Glutamatergic neuron (in vitro differentiated cells): ENCODE results near the gene THSD8. TPM values are rescaled to one million over a fixed set of nuclear protein-coding genes. Genes with fewer than 3 reads are reported as not detected.
"Not testable (repeated sequence)": the region's sequence is repeated elsewhere in the genome, so short reads cannot be mapped to it uniquely, and the experiment has no call there.

ENCODE experiments used
- DNase-seq: peaks from one replicate; pipeline ENCODE4 v3.0.0; 2022
- H3K27ac Mint-ChIP-seq: one replicate; pipeline ENCODE4 v1.8.0; 2020; ENCODE audit warnings: mild to moderate bottlenecking, mixed read lengths, inconsistent platforms; ENCODE audit not compliant: unreplicated experiment
- H3K27me3 Mint-ChIP-seq: one replicate; pipeline ENCODE4 v1.8.0; 2020; ENCODE audit warnings: mild to moderate bottlenecking, moderate library complexity, mixed read lengths, inconsistent platforms; ENCODE audit not compliant: unreplicated experiment
- H3K36me3 Mint-ChIP-seq: one replicate; pipeline ENCODE4 v1.8.0; 2020; ENCODE audit warnings: mild to moderate bottlenecking, mixed read lengths, inconsistent platforms; ENCODE audit not compliant: unreplicated experiment
- H3K4me1 Mint-ChIP-seq: one replicate; pipeline ENCODE4 v1.8.0; 2020; ENCODE audit warnings: mild to moderate bottlenecking, low read depth, mixed read lengths, inconsistent platforms; ENCODE audit not compliant: unreplicated experiment
- H3K4me3 Mint-ChIP-seq: one replicate; pipeline ENCODE4 v1.8.0; 2020; ENCODE audit warnings: mild to moderate bottlenecking, mixed read lengths, inconsistent platforms; ENCODE audit not compliant: unreplicated experiment
- H3K9me3 Mint-ChIP-seq: one replicate; pipeline ENCODE4 v1.8.0; 2020; ENCODE audit warnings: mild to moderate bottlenecking, moderate library complexity, mixed read lengths, inconsistent platforms; ENCODE audit not compliant: unreplicated experiment
- total RNA-seq: library from RNA; stranded (reverse); fragmentation: NEBNext Ultra II Directional; extraction: Animal tissue kit (Norgen Biotek cat#: 25700); gene quantifications from one replicate; pipeline ENCODE4 v1.2.1, GENCODE V29; 2021; ENCODE audit not compliant: unreplicated experiment
- TF ChIP-seq, protein P1 (sequence below): fragments of 200-600 bp; sonication (generic); IDR thresholded peaks from one replicate; pipeline ENCODE4 v1.5.0; 2021; ENCODE audit not compliant: partially characterized antibody, unreplicated experiment

Gene THSD8
- total RNA-seq, 1 donor from 2014 or later, result 14.4 TPM

DNA sequence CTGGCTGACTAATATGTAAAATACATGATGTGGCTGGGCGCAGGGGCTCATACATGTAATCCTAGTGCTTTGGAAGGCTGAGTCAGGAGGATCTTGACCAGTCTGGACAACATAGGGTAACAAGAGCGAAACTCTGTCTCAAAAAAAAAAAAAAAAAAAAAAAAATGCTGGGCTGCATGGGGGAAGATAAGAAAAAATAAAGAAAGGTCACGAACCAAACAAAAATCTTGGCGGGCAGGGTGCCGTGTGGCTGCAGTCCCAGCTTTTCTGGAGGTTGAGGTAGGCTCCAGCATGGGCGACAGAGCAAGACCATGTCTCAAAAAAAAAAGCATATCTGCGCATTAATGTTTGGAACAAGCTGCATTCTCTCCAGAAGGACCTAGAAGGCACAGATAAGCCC is 13.2 kb downstream of the THSD8 start:
- Mint-ChIP-seq H3K27me3 (no peaks in the 10 kb centered on the region), H3K27ac (no peak overlapping the region)
- TF ChIP-seq, protein P1, sequence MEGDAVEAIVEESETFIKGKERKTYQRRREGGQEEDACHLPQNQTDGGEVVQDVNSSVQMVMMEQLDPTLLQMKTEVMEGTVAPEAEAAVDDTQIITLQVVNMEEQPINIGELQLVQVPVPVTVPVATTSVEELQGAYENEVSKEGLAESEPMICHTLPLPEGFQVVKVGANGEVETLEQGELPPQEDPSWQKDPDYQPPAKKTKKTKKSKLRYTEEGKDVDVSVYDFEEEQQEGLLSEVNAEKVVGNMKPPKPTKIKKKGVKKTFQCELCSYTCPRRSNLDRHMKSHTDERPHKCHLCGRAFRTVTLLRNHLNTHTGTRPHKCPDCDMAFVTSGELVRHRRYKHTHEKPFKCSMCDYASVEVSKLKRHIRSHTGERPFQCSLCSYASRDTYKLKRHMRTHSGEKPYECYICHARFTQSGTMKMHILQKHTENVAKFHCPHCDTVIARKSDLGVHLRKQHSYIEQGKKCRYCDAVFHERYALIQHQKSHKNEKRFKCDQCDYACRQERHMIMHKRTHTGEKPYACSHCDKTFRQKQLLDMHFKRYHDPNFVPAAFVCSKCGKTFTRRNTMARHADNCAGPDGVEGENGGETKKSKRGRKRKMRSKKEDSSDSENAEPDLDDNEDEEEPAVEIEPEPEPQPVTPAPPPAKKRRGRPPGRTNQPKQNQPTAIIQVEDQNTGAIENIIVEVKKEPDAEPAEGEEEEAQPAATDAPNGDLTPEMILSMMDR, result no peak

DNA sequence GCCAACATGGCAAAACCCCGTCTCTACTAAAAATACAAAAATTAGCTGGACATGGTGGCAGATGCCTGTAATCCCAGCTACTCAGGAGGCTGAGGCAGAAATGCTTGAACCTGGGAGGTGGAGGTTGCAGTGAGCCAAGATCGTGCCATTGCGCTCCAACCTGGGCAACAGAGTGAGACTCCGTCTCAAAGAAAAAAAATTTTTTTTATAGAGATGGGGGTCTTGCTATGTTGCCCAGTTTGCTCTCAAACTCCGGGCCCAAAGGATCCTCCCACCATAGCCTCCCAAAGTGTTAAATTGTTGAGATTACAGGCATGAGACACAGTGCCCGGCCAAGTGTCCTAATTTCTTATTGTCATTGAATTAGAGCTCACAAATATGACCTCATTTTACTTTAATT is 15.3 kb downstream of the THSD8 start:
- not testable (repeated sequence) for H3K4me1 Mint-ChIP-seq, H3K27ac Mint-ChIP-seq

More for the DNA sequence above, 13.2 kb downstream of the THSD8 start:
- Mint-ChIP-seq H3K36me3 (no peaks in the 10 kb centered on the region), H3K4me1 (no peaks in the 10 kb centered on the region), H3K9me3 (no peaks in the 10 kb centered on the region), H3K4me3 (no peak overlapping the region)
- no peak for DNase-seq

DNA sequence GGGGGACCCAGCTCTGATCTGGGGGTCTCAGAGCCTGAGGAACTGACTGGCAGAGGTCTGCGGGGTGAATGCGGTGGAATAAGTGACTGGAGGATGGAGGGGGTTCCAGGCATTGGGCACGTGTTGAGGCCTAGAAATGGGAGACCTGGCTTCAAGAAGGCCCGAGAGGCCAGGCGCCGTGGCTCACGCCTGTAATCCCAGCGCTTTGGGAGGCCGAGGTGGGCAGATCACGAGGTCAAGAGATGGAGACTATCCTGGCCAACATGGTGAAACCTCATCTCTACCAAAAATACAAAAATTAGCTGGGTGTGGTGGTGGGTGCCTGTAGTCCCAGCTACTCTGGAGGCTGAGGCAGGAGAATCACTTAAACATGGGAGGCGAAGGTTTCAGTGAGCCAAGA is 15.9 kb downstream of the THSD8 start:
- H3K27me3 Mint-ChIP-seq, result not testable (repeated sequence)

More for the DNA sequence above, 15.3 kb downstream of the THSD8 start:
- not testable (repeated sequence) for H3K36me3 Mint-ChIP-seq, H3K4me3 Mint-ChIP-seq, DNase-seq, H3K9me3 Mint-ChIP-seq, H3K27me3 Mint-ChIP-seq

GRCh38 chr19:12821761-12822160 is 19.9 kb downstream of the THSD8 start:
- Mint-ChIP-seq H3K27ac (no peak overlapping the region), H3K9me3 (peaks cover 2% of the 10 kb centered on the region), H3K4me3 (no peak overlapping the region), H3K4me1 (no peaks in the 10 kb centered on the region), H3K27me3 (peaks cover 5% of the 10 kb centered on the region), H3K36me3 (no peaks in the 10 kb centered on the region)
- TF ChIP-seq, protein P1, result no peak
- no peak for DNase-seq

More for the DNA sequence above, 15.9 kb downstream of the THSD8 start:
- H3K27ac Mint-ChIP-seq, H3K4me3 Mint-ChIP-seq, H3K36me3 Mint-ChIP-seq, H3K9me3 Mint-ChIP-seq, H3K4me1 Mint-ChIP-seq, DNase-seq: not testable (repeated sequence)

- DNase-seq, result peak; percentile 81
- Mint-ChIP-seq H3K4me1 (no peaks in the 10 kb centered on the region), H3K27ac (no peak overlapping the region), H3K27me3 (peaks cover 10% of the 10 kb centered on the region), H3K36me3 (no peaks in the 10 kb centered on the region), H3K9me3 (peaks cover 2% of the 10 kb centered on the region), H3K4me3 (peak overlapping the region; percentile 69)
- TF ChIP-seq, protein P1, result peak; percentile 65
These were observed 23.6 kb downstream of the THSD8 start for GRCh38 chr19:12825254-12826131.

DNA sequence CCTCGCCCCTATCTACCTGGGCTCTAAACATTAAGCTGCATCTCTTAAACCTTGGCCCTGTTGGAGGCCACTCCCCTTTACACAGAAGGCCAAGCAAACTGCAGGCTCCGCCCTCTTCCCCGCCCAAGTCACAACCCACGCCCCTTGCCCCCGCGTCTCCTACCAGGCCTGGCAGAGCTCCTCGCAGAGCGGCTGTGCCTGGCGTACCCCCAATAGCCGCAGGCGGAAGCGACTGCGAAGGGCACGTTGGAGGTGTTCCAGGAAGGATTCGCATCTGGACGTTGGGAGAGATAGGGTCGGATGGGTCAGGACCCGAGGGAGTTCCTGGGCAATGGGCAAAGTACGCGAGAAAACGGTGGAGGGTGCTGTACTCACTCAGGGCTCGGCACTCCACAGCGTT is 26.6 kb downstream of the THSD8 start:
- H3K27ac Mint-ChIP-seq, result no peak overlapping the region
- no peak overlapping the region for H3K4me3 Mint-ChIP-seq
- H3K36me3 Mint-ChIP-seq, result no peaks in the 10 kb centered on the region
- TF ChIP-seq, protein P1, result no peak
- peaks cover 18% of the 10 kb centered on the region for H3K4me1 Mint-ChIP-seq
- H3K9me3 Mint-ChIP-seq, result peaks cover 11% of the 10 kb centered on the region
- peak; percentile 73 for DNase-seq
- H3K27me3 Mint-ChIP-seq, result peaks cover 23% of the 10 kb centered on the region
